Keratinocyte (primary cell): Measurements from ENCODE around the gene PRR3. TPM values are rescaled to one million over a fixed set of nuclear protein-coding genes. Genes with fewer than 3 reads are reported as not detected.

ENCODE experiments used
- DNase-seq: peaks from one replicate; pipeline ENCODE4 v3.0.0-alpha.2; 2011; ENCODE audit warnings: low read depth, missing footprints, low spot score
- FAIRE-seq: peaks from 2 replicates; lab custom pipeline; 2011; peaks lifted over from hg19 to GRCh38; lab: Jason Lieb, UNC
- H2AFZ ChIP-seq: 2 replicates; pipeline ENCODE4 v1.6.0; 2012; ENCODE audit warnings: low read length, control low read depth, inconsistent platforms; ENCODE audit not compliant: control insufficient read depth
- H3K27ac ChIP-seq: 2 replicates; pipeline ENCODE4 v1.5.1; 2011; ENCODE audit warnings: low read length; ENCODE audit not compliant: control insufficient read depth, insufficient read depth
- H3K27me3 ChIP-seq: 3 replicates; pipeline ENCODE4 v1.6.0; 2011; ENCODE audit warnings: low read length; ENCODE audit not compliant: control insufficient read depth, insufficient read depth; ENCODE audit errors: extremely low read depth
- H3K36me3 ChIP-seq, 2 experiments: 2 replicates in 1 of 2; 3 replicates in 1 of 2; pipeline ENCODE4 v1.5.1; 2011; ENCODE audit warnings: low read length in 2 of 2, mild to moderate bottlenecking in 1 of 2; ENCODE audit not compliant: control insufficient read depth in 2 of 2, insufficient read depth in 2 of 2; ENCODE audit errors: extremely low read depth in 1 of 2
- H3K4me1 ChIP-seq: 3 replicates; pipeline ENCODE4 v1.5.1; 2011; ENCODE audit warnings: low read length; ENCODE audit not compliant: control insufficient read depth, insufficient read depth; ENCODE audit errors: extremely low read depth
- H3K4me2 ChIP-seq: 3 replicates; pipeline ENCODE4 v1.6.0; 2011; ENCODE audit warnings: low read depth, low read length; ENCODE audit not compliant: control insufficient read depth, insufficient read depth; ENCODE audit errors: extremely low read depth
- H3K4me3 ChIP-seq, 3 experiments: fragments of 200-600 bp in 1 of 3; sonication (generic) in 1 of 3; 2 replicates in 2 of 3; 3 replicates in 1 of 3; pipeline ENCODE4 v1.5.1; 2011 to 2016; ENCODE audit warnings: low read length in 3 of 3, mild to moderate bottlenecking in 3 of 3, control low read depth in 2 of 3, inconsistent platforms in 1 of 3, low read depth in 1 of 3, mixed read lengths in 1 of 3, mixed run types in 1 of 3, moderate library complexity in 1 of 3; ENCODE audit not compliant: control insufficient read depth in 2 of 3, insufficient read depth in 2 of 3; ENCODE audit errors: extremely low read depth in 1 of 3
- H3K79me2 ChIP-seq: 2 replicates; pipeline ENCODE4 v1.6.0; 2012; ENCODE audit warnings: low read length; ENCODE audit not compliant: control insufficient read depth, insufficient read depth
- H3K9ac ChIP-seq: 3 replicates; pipeline ENCODE4 v1.6.0; 2011; ENCODE audit warnings: low read length; ENCODE audit not compliant: control insufficient read depth, insufficient read depth; ENCODE audit errors: extremely low read depth
- H3K9me1 ChIP-seq: 3 replicates; pipeline ENCODE4 v1.6.0; 2011; ENCODE audit warnings: low read length; ENCODE audit not compliant: control insufficient read depth, insufficient read depth; ENCODE audit errors: extremely low read depth
- H3K9me3 ChIP-seq: 2 replicates; pipeline ENCODE4 v1.5.1; 2012; ENCODE audit warnings: low read depth, low read length; ENCODE audit not compliant: control insufficient read depth
- H4K20me1 ChIP-seq: 3 replicates; pipeline ENCODE4 v1.6.0; 2011; ENCODE audit warnings: low read length; ENCODE audit not compliant: control insufficient read depth, insufficient read depth; ENCODE audit errors: extremely low read depth
- CTCF ChIP-seq, 3 experiments: IDR thresholded peaks in 1 of 3; conservative IDR thresholded peaks in 1 of 3; optimal IDR thresholded peaks in 1 of 3; 2 replicates in 2 of 3; 3 replicates in 1 of 3; pipeline versions ENCODE3 to v1.5.1; 2011; ENCODE audit warnings: low read length in 3 of 3, mild to moderate bottlenecking in 3 of 3, moderate library complexity in 2 of 3, control low read depth in 1 of 3, inconsistent platforms in 1 of 3; ENCODE audit not compliant: insufficient read depth in 2 of 3; ENCODE audit errors: extremely low read depth in 1 of 3
- EZH2 ChIP-seq: IDR thresholded peaks from one replicate; pipeline ENCODE4 v1.6.1; 2012; ENCODE audit warnings: inconsistent platforms, mild to moderate bottlenecking, low read length, moderate library complexity
- dilution Hi-C: fragments of 300-500 bp; cut with MboI; formaldehyde crosslinking; loops from one replicate; pipeline ENCODE4 v1.7.0; 2020; ENCODE audit warnings: low sequenced_read_pairs; ENCODE audit not compliant: extremely low pct_ligation_motif_present
- polyA plus RNA-seq, 5 experiments: library from polyadenylated mRNA; depleted of rRNA in 3 of 5; stranded (reverse) in 3 of 5; stranded (forward) in 1 of 5; unstranded in 1 of 5; fragments of >200 nt; gene quantifications; 1 replicate in 1 of 5; 2 replicates in 3 of 5; 3 replicates in 1 of 5; pipeline versions ENCODE4 v1.2.1 to v1.2.3, GENCODE V29; 2011 to 2012; ENCODE audit warnings: missing spikeins in 2 of 5, low read depth in 1 of 5, low replicate concordance in 1 of 5

PRR3 gene
- polyA plus RNA-seq, 1 donor (not counting 4 experiments of a cell fraction or from before 2014, with no cell fraction given) = 6.1 TPM

GRCh38 chr6:30542404-30542725, 14.7 kb upstream of the PRR3 start:
- no peak overlapping the region for H3K4me2 ChIP-seq
- H4K20me1 ChIP-seq = no peaks in the 10 kb centered on the region

GRCh38 chr6:30542915-30543314, 14.2 kb upstream of the PRR3 start:
- Histone ChIP-seq H3K4me3 (no peak overlapping the region), H3K27me3 (no peaks in the 10 kb centered on the region), H4K20me1 (no peaks in the 10 kb centered on the region), H2AFZ (no peak overlapping the region), H3K79me2 (no peaks in the 10 kb centered on the region), H3K27ac (no peak overlapping the region), H3K9me1 (no peaks in the 10 kb centered on the region), H3K4me2 (no peak overlapping the region), H3K9ac (no peak overlapping the region), H3K4me1 (peaks cover 6% of the 10 kb centered on the region), H3K9me3 (no peaks in the 10 kb centered on the region), H3K36me3 (peaks cover 18% of the 10 kb centered on the region in 2 experiments)
- no peak for TF ChIP-seq CTCF (optimal IDR thresholded peaks at IDR 0.05 in 1 of 3, IDR thresholded peaks at IDR 0.05 in 1 of 3, conservative IDR thresholded peaks at IDR 0.05 in 1 of 3; ENCODE audit: extremely low read depth in 1 of 3, insufficient read depth in 2 of 3, low read length in 3 of 3)
- no peak for TF ChIP-seq EZH2
- DNase-seq (no peak), FAIRE-seq (no peak)
- dilution Hi-C loops = loop anchor here (10.0 kb wide), 1 partner anchor 192 kb away; no protein-coding TSS in a partner anchor

More at GRCh38 chr6:30542404-30542725, 14.7 kb upstream of the PRR3 start:
- H3K27me3 ChIP-seq = no peaks in the 10 kb centered on the region
- H3K79me2 ChIP-seq = no peaks in the 10 kb centered on the region
- dilution Hi-C loops = loop anchor here (10.0 kb wide), 1 partner anchor 192 kb away; no protein-coding TSS in a partner anchor
- H3K4me1 ChIP-seq = peaks cover 6% of the 10 kb centered on the region
- no peak overlapping the region for H3K9ac ChIP-seq
- no peak for FAIRE-seq
- TF ChIP-seq EZH2 (no peak), CTCF (optimal IDR thresholded peaks at IDR 0.05 in 1 of 3, IDR thresholded peaks at IDR 0.05 in 1 of 3, conservative IDR thresholded peaks at IDR 0.05 in 1 of 3; ENCODE audit: extremely low read depth in 1 of 3, insufficient read depth in 2 of 3, low read length in 3 of 3) (no peak)
- no peak overlapping the region for H2AFZ ChIP-seq
- H3K27ac ChIP-seq = no peak overlapping the region
- peaks cover 18% of the 10 kb centered on the region in 2 experiments for H3K36me3 ChIP-seq
- no peak for DNase-seq
- H3K9me3 ChIP-seq = no peaks in the 10 kb centered on the region
- no peak overlapping the region for H3K4me3 ChIP-seq
- H3K9me1 ChIP-seq = no peaks in the 10 kb centered on the region
